ENCODE measurements around the gene TCAIM.

DNA sequence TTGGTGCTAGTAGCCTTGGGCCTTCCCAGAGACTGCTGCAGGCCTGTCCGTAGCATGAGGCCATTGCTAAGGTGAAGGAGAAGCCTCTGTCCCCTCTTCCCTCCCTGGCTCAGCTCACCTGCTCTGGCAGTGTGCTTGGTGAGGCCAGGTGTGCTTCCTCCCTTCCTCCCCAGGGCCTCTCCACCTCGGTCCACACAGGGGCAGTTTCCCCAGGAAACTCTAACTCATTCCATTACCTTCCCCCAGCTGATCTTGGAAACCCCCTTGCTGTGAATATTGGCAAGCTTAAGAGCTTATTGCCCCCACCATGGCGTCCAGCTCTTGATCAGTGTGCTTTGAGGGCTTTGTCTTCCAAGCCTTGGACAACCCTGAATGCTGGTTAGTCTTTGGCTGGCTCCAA lies 86.2 kb downstream of the TCAIM start:
- TF ChIP-seq, protein P1, sequence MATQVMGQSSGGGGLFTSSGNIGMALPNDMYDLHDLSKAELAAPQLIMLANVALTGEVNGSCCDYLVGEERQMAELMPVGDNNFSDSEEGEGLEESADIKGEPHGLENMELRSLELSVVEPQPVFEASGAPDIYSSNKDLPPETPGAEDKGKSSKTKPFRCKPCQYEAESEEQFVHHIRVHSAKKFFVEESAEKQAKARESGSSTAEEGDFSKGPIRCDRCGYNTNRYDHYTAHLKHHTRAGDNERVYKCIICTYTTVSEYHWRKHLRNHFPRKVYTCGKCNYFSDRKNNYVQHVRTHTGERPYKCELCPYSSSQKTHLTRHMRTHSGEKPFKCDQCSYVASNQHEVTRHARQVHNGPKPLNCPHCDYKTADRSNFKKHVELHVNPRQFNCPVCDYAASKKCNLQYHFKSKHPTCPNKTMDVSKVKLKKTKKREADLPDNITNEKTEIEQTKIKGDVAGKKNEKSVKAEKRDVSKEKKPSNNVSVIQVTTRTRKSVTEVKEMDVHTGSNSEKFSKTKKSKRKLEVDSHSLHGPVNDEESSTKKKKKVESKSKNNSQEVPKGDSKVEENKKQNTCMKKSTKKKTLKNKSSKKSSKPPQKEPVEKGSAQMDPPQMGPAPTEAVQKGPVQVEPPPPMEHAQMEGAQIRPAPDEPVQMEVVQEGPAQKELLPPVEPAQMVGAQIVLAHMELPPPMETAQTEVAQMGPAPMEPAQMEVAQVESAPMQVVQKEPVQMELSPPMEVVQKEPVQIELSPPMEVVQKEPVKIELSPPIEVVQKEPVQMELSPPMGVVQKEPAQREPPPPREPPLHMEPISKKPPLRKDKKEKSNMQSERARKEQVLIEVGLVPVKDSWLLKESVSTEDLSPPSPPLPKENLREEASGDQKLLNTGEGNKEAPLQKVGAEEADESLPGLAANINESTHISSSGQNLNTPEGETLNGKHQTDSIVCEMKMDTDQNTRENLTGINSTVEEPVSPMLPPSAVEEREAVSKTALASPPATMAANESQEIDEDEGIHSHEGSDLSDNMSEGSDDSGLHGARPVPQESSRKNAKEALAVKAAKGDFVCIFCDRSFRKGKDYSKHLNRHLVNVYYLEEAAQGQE (IDR thresholded peaks at IDR 0.05; ENCODE audit: low read depth): no peak
- TF ChIP-seq EP300 (IDR thresholded peaks at IDR 0.05; ENCODE audit: borderline replicate concordance): no peak
- TF ChIP-seq, protein P2, sequence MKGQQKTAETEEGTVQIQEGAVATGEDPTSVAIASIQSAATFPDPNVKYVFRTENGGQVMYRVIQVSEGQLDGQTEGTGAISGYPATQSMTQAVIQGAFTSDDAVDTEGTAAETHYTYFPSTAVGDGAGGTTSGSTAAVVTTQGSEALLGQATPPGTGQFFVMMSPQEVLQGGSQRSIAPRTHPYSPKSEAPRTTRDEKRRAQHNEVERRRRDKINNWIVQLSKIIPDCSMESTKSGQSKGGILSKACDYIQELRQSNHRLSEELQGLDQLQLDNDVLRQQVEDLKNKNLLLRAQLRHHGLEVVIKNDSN (IDR thresholded peaks at IDR 0.05): no peak
